Adipose tissue (tissue), 3 donors: ENCODE results near the gene SLC6A3. TPM values are rescaled to one million over a fixed set of nuclear protein-coding genes. Genes with fewer than 3 reads are reported as not detected.
"Not testable (repeated sequence)": the region's sequence is repeated elsewhere in the genome, so short reads cannot be mapped to it uniquely, and the experiment has no call there.

Experiments used
- H3K27ac ChIP-seq: one replicate; pipeline ENCODE4 v1.5.1; 2013; ENCODE audit warnings: low read depth, low read length
- WGBS, 3 donors: extraction: QIAGEN DNeasy Blood & Tissue Kit; methylation state at CpG; one replicate each; pipeline ENCODE4 v1.1.7; 2013; 5-methylcytosine and 5-hydroxymethylcytosine counted together
- polyA plus RNA-seq, 3 donors: library from polyadenylated mRNA; stranded (reverse); fragments of 200-250 nt; gene quantifications; one replicate each; pipeline ENCODE4 v1.2.3, GENCODE V29; 2013
- donor health status: healthy with polysubstance abuse.
- donor health status: Bipolar disorder and iron deficiency.
- donor health status: healthy.

SLC6A3 gene
- polyA plus RNA-seq, 3 donors = 0.06 to 0.15 TPM; not detected in 1

- 1 to 2% (median 1%) methylated on average over 34 to 36 of the region's 36 CpGs for WGBS, 3 donors
- no peak overlapping the region for H3K27ac ChIP-seq
Observed at GRCh38 chr5:1386274-1386717, 58.9 kb downstream of the SLC6A3 start.

GRCh38 chr5:1385395-1386273 lies 59.6 kb downstream of the SLC6A3 start:
- WGBS, 3 donors = 11 to 13% (median 11%) methylated on average over 40 to 48 of the region's 48 CpGs
- no peak overlapping the region for H3K27ac ChIP-seq

DNA sequence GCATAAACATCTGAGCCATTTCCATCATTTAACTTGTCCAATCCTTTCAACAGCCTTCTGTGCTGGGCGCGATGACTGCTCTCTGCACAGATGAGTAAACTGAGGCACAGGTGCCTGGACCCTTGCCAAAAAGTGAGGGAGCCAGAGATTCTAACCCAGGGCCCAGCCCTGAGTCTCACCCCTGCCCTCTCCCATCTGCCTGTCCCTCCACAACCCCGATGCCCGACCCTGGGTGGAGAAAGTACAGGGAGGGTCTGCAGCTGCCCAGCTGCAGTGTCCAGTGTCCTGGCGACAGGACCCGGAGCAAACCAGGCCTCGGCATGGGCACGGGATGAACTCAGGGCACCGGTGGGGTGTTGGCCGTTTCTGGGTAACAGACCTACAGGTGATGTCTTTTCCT lies 60.7 kb downstream of the SLC6A3 start:
- 79 to 86% (median 80%) methylated on average over 10 of the region's 10 CpGs for WGBS, 3 donors
- no peak overlapping the region for H3K27ac ChIP-seq

DNA sequence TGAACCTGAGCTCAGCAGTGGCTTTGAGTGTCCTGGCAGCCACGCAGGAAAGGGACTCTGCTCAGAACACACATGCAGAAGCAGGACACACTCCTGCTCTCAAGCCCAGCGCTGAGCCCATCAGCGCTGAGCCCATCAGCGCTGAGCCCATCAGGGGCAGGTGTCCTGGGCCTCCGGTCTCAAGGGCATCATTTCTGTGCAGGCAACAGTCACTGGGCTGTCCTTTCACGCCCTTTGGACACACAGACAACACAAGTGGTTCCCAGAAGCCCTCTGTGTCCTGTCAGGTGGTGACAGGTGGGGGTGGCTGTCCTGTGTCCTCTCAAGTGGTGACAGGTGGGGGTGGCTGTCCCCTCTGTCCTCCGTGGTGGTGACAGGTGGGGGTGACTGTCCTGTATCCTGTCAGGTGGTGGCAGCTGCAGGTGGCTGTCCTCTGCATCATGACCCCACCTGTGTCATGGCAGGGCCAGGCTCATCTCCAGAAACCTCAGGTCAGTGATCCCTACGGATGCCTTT lies 61.3 kb downstream of the SLC6A3 start:
- WGBS, 3 donors = 70 to 81% (median 79%) methylated on average over 8 of the region's 8 CpGs
- H3K27ac ChIP-seq = no peak overlapping the region

- 72 to 81% (median 75%) methylated on average over 17 of the region's 17 CpGs for WGBS, 3 donors
- no peak overlapping the region for H3K27ac ChIP-seq
Observed at GRCh38 chr5:1383344-1383743, 61.9 kb downstream of the SLC6A3 start.

DNA sequence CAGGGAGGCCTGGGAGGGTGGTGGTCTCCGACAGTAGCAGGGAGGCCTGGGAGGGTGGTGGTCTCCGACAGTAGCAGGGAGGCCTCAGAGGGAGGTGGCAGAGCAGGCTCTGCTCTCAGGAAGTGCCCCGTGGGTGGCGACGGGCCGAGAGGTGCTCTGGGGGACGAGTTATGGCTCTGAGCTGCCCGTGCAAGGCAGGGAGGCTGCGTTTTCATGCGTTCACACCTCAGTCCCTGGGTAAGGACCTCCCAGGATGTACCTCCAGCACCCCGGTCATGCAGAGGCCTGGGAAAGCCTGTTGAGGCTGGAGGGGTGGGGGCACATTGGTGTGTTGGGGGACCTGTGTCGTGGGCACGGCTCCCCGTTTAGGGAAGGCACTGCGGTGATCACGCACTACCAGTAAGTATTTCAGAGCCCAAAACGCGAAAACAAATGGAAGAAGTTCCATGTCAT lies 63.0 kb downstream of the SLC6A3 start:
- 82 to 86% (median 85%) methylated on average over 17 to 18 of the region's 18 CpGs for WGBS, 3 donors
- no peak overlapping the region for H3K27ac ChIP-seq

DNA sequence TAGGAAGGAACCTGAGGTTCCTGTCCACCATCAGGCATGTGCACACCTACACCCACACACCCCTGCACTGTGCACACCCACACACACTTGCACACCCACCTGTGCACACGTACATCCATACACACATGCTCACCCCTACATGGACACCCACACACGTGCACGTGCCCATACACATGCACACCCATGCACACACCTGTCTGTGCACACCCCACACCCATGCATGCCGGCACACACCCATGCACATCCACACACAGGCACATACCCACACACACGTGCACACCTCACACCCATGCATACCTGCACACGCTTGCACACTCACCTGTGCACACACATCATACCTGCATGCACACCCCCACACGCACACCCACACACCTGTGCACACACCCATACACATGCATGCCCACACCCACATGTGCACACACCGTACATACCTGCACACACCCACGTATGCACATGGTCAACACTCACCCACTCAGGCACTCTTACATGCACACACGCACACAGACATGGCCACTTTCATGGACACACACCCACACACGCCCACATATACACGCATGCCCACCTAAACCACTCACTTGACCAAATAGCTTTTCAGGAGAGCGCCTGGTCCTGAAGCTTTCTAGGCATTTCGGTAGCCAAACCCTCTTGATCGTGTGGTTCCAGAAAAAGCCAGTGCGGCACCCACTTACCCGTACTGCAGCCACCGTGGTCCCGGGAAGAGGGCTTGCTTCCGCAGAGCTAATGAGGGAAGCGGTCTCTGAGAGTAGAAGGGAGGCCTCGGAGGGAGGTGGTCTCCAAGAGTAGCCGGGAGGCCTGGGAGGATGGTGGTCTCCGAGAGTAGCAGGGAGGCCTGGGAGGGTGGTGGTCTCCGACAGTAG lies 63.6 kb downstream of the SLC6A3 start:
- WGBS, 3 donors = 86 to 88% (median 87%) methylated on average over 24 to 25 of the region's 25 CpGs
- H3K27ac ChIP-seq = no peak overlapping the region

GRCh38 chr5:1380910-1381309 lies 64.3 kb downstream of the SLC6A3 start:
- 64 to 90% (median 76%) methylated on average over 12 of the region's 12 CpGs for WGBS, 3 donors

GRCh38 chr5:1380011-1380817 lies 65.0 kb downstream of the SLC6A3 start:
- no peak overlapping the region for H3K27ac ChIP-seq

More at GRCh38 chr5:1380910-1381309, 64.3 kb downstream of the SLC6A3 start:
- H3K27ac ChIP-seq = no peak overlapping the region

DNA sequence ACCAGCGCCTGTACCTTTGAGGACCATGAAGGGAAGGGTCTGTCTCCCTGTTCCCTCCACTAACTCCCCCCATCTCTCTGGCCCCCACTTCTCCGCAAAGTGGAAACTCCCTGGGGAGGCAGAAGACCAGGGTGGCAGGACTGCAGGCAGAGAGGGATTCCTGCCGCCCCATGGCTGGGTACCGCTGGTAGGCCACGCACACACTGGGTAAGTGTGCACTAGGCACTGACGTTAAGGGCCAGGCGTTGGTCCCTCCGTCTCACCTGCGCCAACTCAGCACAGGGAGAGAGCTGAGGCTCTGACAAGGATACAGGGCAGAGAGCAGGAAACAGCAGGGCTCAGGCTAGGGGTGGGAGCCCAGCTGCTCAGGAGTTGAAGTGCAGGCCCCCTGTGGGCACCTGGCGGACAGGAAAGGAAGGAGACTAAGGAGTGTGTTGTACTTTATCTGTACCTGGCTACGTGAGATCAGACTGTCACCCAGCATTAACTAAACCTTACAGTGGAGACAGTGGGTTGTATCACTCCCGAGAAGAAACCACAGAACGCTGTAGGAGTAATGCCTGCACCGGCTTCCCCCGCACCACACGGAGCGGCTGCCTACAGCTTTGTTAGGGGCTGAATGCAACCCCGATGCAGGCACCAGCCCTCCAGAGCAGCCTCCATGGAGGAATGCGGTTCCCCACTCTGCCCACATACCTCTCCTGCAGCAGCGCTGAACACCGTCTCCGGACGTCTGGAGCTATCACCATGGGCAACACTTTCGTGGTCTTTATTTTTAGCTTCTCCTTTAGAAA lies 66.2 kb downstream of the SLC6A3 start:
- H3K27ac ChIP-seq = no peak overlapping the region
- WGBS, 3 donors = 91 to 93% (median 92%) methylated on average over 24 of the region's 24 CpGs

More at GRCh38 chr5:1380011-1380817, 65.0 kb downstream of the SLC6A3 start:
- WGBS, 3 donors = 15 to 23% (median 20%) methylated on average over 34 of the region's 34 CpGs

GRCh38 chr5:1378096-1378495 lies 67.1 kb downstream of the SLC6A3 start:
- no peak overlapping the region for H3K27ac ChIP-seq
- 88 to 94% (median 92%) methylated on average over 18 of the region's 18 CpGs for WGBS, 3 donors

DNA sequence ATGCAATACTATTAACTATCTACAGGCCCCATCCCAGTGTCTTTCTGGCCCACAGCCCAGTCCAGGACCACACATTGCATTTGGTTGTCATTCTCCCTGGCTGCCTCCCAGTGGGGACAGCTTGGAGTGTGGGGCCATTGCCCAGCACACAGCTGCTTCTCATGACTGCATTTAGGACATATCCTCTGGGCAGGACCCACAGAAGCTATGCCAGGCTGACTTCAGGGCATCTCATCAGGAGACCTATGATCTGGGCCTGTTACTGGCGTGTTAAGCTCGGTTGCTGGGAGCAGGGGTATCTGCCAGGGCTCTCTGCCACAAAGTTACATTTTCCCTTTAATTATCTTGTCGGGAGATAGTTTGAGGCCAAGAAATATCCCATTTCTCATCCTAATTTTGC lies 68.3 kb downstream of the SLC6A3 start:
- WGBS, 3 donors = 66 to 81% (median 68%) methylated on average over 3 of the region's 3 CpGs

GRCh38 chr5:1375871-1376810 lies 69.1 kb downstream of the SLC6A3 start:
- no peak overlapping the region for H3K27ac ChIP-seq
- WGBS, 3 donors = 75 to 79% (median 76%) methylated on average over 23 of the region's 23 CpGs

More for the DNA sequence above, 68.3 kb downstream of the SLC6A3 start:
- H3K27ac ChIP-seq = no peak overlapping the region

DNA sequence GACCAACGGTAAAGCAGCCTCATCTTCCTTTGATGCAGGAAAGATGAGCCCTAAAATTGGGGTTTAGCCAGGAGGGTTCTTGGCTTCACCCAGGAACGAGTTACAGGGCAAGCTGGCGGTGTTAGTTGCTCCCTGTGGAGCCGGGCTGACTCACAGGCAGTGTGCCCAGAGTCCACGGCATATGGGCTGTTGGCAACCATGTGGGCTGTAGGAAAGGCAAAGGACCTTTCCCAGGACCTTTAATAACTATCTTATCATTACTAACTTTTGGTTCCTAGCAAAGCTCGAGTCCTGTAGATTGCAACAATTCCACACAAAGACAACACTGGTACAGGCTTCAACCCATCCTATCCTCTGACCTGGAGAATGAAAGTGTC lies 70.6 kb downstream of the SLC6A3 start:
- WGBS, 3 donors = 39 to 57% (median 40%) methylated on average over 6 of the region's 6 CpGs
- H3K27ac ChIP-seq = no peak overlapping the region

GRCh38 chr5:1374030-1374678 lies 71.1 kb downstream of the SLC6A3 start:
- WGBS, 3 donors = 68 to 72% (median 70%) methylated on average over 9 of the region's 9 CpGs
- H3K27ac ChIP-seq = no peak overlapping the region

DNA sequence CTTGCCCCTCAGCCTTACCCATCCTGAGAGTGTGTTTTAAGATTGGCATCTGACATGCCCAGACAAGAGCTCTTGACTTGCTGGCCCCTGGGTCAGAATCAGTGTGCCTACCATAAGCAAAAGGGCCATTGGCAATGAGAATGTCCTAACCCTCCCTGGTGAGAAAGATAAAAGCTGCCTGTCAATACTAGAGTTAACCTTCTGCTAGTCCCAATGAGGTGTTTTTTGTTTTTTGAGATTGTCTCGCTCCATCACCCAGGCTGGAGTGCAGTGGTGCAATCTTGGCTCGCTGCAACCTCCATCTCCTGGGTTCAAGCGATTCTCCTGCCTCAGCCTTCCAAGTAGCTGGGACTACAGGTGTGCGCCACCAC lies 73.3 kb downstream of the SLC6A3 start:
- WGBS, 3 donors = 88 to 93% (median 93%) methylated on average over 4 of the region's 4 CpGs

More for the DNA sequence above, 73.3 kb downstream of the SLC6A3 start:
- H3K27ac ChIP-seq = not testable (repeated sequence)
